GM23248 (cell line): ENCODE results near the gene FAM237A.

ENCODE experiments used
- EZH2 ChIP-seq: fragments of 200-600 bp; sonication (generic); IDR thresholded peaks from 2 replicates; pipeline ENCODE4 v1.6.1; 2018; ENCODE audit warnings: antibody characterized with exemption, mild to moderate bottlenecking; ENCODE audit not compliant: insufficient read depth, poor library complexity, severe bottlenecking
- EZH2phosphoT487 ChIP-seq: fragments of 200-600 bp; sonication (generic); IDR thresholded peaks from 2 replicates; pipeline ENCODE4 v1.6.1; 2018; ENCODE audit warnings: antibody characterized with exemption, moderate library complexity, mild to moderate bottlenecking, low read depth; ENCODE audit not compliant: insufficient read depth

- no peak for TF ChIP-seq EZH2
- no peak for TF ChIP-seq EZH2phosphoT487
Observed at GRCh38 chr2:206626108-206626507, 16.2 kb upstream of the FAM237A start.
